Glomerular endothelial cell (primary cell): ENCODE data around the gene AFF3. TPM values are rescaled to one million over a fixed set of nuclear protein-coding genes. Genes with fewer than 3 reads are reported as not detected.
"Not testable (repeated sequence)": the region's sequence is repeated elsewhere in the genome, so short reads cannot be mapped to it uniquely, and the experiment has no call there.

Experiments used
- DNase-seq: peaks from one replicate; pipeline ENCODE4 v3.0.0-alpha.2; 2011; ENCODE audit warnings: low read depth, low spot score; ENCODE audit errors: extremely low read depth
- total RNA-seq: library from RNA; depleted of rRNA; stranded (reverse); fragments of >200 nt; gene quantifications from 2 replicates; pipeline ENCODE4 v1.2.3, GENCODE V29; 2015

Gene AFF3
- total RNA-seq, 1 donor from 2014 or later, result 4.6 TPM

- no peak for DNase-seq
These were observed 447.1 kb downstream of the AFF3 start for GRCh38 chr2:99695130-99695943.

GRCh38 chr2:99694331-99694730, 448.1 kb downstream of the AFF3 start:
- no peak for DNase-seq

GRCh38 chr2:99692785-99693184, 449.6 kb downstream of the AFF3 start:
- DNase-seq, result no peak

GRCh38 chr2:99691926-99692325, 450.5 kb downstream of the AFF3 start:
- DNase-seq, result no peak

- no peak for DNase-seq
These were observed 453.1 kb downstream of the AFF3 start for GRCh38 chr2:99689145-99689742.

GRCh38 chr2:99688699-99689098, 453.7 kb downstream of the AFF3 start:
- DNase-seq, result no peak

- no peak for DNase-seq
These were observed 459.9 kb downstream of the AFF3 start for GRCh38 chr2:99682275-99683060.

- no peak for DNase-seq
These were observed 461.4 kb downstream of the AFF3 start for GRCh38 chr2:99680946-99681345.

GRCh38 chr2:99679518-99679917, 462.9 kb downstream of the AFF3 start:
- DNase-seq, result no peak

- DNase-seq, result no peak
These were observed 463.8 kb downstream of the AFF3 start for GRCh38 chr2:99678625-99679024.

- no peak for DNase-seq
These were observed 464.6 kb downstream of the AFF3 start for GRCh38 chr2:99677814-99678213.

- DNase-seq, result no peak
These were observed 467.2 kb downstream of the AFF3 start for GRCh38 chr2:99675130-99675661.

- DNase-seq, result no peak
These were observed 468.3 kb downstream of the AFF3 start for GRCh38 chr2:99674090-99674489.

GRCh38 chr2:99672766-99673350, 469.5 kb downstream of the AFF3 start:
- no peak for DNase-seq

- no peak for DNase-seq
These were observed 471.3 kb downstream of the AFF3 start for GRCh38 chr2:99670768-99671734.

GRCh38 chr2:99666256-99666655, 476.1 kb downstream of the AFF3 start:
- no peak for DNase-seq

- no peak for DNase-seq
These were observed 478.7 kb downstream of the AFF3 start for GRCh38 chr2:99663641-99664040.

- no peak for DNase-seq
These were observed 479.5 kb downstream of the AFF3 start for GRCh38 chr2:99662761-99663341.

- not testable (repeated sequence) for DNase-seq
These were observed 480.6 kb downstream of the AFF3 start for GRCh38 chr2:99661761-99662160.
